SK-N-SH (cell line): ENCODE results near the gene CTTN. TPM values are rescaled to one million over a fixed set of nuclear protein-coding genes. Genes with fewer than 3 reads are reported as not detected.

ENCODE experiments used
- CTCF ChIA-PET: fragments of 300-600, 350-600 bp; formaldehyde crosslinking; extraction: SDS; loops from one replicate; lab custom pipeline; 2021; lab: Yijun Ruan, JAX
- POLR2A ChIA-PET: fragments of 350-600 bp; sonication (Branson Sonifier 250); formaldehyde crosslinking; extraction: SDS; loops from one replicate; lab custom pipeline; 2020; ENCODE audit warnings: antibody characterized with exemption, inconsistent platforms; lab: Yijun Ruan, JAX
- DNase-seq: peaks from one replicate; pipeline ENCODE4 v3.0.0; 2012
- H2AFZ ChIP-seq: fragments of 200-600 bp; sonication (generic); 2 replicates; pipeline ENCODE4 v1.8.1; 2016; ENCODE audit warnings: antibody characterized with exemption, mild to moderate bottlenecking, low read depth
- H3F3A ChIP-seq: fragments of 200-600 bp; sonication (generic); replicated peaks from 2 replicates; pipeline ENCODE3; 2016; ENCODE audit warnings: antibody characterized with exemption, mild to moderate bottlenecking; ENCODE audit not compliant: insufficient read depth
- H3K27ac ChIP-seq, 2 experiments: fragments of 200-500 bp in 1 of 2; fragments of 200-600 bp in 1 of 2; sonication (Bioruptor generic) in 1 of 2; sonication (generic), shearing (Covaris generic) in 1 of 2; 2 replicates each; pipeline versions ENCODE4 v1.5.1 to v1.6.1; 2014 to 2016; ENCODE audit warnings: low read depth in 2 of 2, inconsistent platforms in 1 of 2, low read length in 1 of 2, mild to moderate bottlenecking in 1 of 2, mixed read lengths in 1 of 2
- H3K27me3 ChIP-seq: fragments of 200-600 bp; sonication (generic), shearing (Covaris generic); 2 replicates; pipeline ENCODE4 v1.6.1; 2016; ENCODE audit warnings: mixed run types; ENCODE audit not compliant: insufficient read depth
- H3K36me3 ChIP-seq, 2 experiments: fragments of 200-500 bp in 1 of 2; fragments of 200-600 bp in 1 of 2; sonication (Bioruptor generic) in 1 of 2; sonication (generic) in 1 of 2; replicated peaks in 1 of 2; 2 replicates each; pipeline versions ENCODE3 to v1.5.1; 2014 to 2016; ENCODE audit warnings: low read length in 1 of 2, mild to moderate bottlenecking in 1 of 2; ENCODE audit not compliant: insufficient read depth in 2 of 2, control insufficient read depth in 1 of 2
- H3K4me1 ChIP-seq, 2 experiments: fragments of 200-500 bp in 1 of 2; fragments of 200-600 bp in 1 of 2; sonication (Bioruptor generic) in 1 of 2; sonication (generic), shearing (Covaris generic) in 1 of 2; 2 replicates each; pipeline versions ENCODE4 v1.5.1 to v1.6.1; 2014 to 2016; ENCODE audit warnings: low read depth in 1 of 2, low read length in 1 of 2, mixed run types in 1 of 2; ENCODE audit not compliant: insufficient read depth in 2 of 2, control insufficient read depth in 1 of 2
- H3K4me2 ChIP-seq: fragments of 200-600 bp; sonication (generic), shearing (Covaris generic); 2 replicates; pipeline ENCODE4 v1.6.1; 2017; ENCODE audit warnings: mixed run types
- H3K4me3 ChIP-seq, 2 experiments: fragments of 200-500 bp in 1 of 2; fragments of 200-600 bp in 1 of 2; sonication (Bioruptor generic) in 1 of 2; sonication (generic), shearing (Covaris generic) in 1 of 2; 2 replicates each; pipeline versions ENCODE4 v1.5.1 to v1.8.1; 2014 to 2016; ENCODE audit warnings: low read depth in 2 of 2, inconsistent platforms in 1 of 2, low read length in 1 of 2, mild to moderate bottlenecking in 1 of 2, mixed read lengths in 1 of 2, moderate library complexity in 1 of 2
- H3K79me2 ChIP-seq: fragments of 200-600 bp; sonication (generic); 2 replicates; pipeline ENCODE4 v1.8.1; 2017; ENCODE audit warnings: mild to moderate bottlenecking; ENCODE audit not compliant: insufficient read depth
- H3K9ac ChIP-seq: fragments of 200-600 bp; sonication (generic); 2 replicates; pipeline ENCODE4 v1.6.1; 2017; ENCODE audit warnings: mixed run types
- H3K9me2 ChIP-seq: fragments of 200-600 bp; sonication (generic); 2 replicates; pipeline ENCODE4 v1.6.1; 2017; ENCODE audit warnings: mixed run types
- H3K9me3 ChIP-seq: fragments of 200-600 bp; sonication (generic); 2 replicates; pipeline ENCODE4 v1.6.1; 2017; ENCODE audit warnings: mixed run types, mild to moderate bottlenecking, moderate library complexity
- H4K20me1 ChIP-seq: fragments of 200-600 bp; sonication (generic); 2 replicates; pipeline ENCODE4 v1.6.1; 2017; ENCODE audit warnings: mild to moderate bottlenecking, mixed run types; ENCODE audit not compliant: insufficient read depth
- ELF1 ChIP-seq: IDR thresholded peaks from 2 replicates; pipeline ENCODE4 v1.4.0; 2012
- FOSL2 ChIP-seq: IDR thresholded peaks from 2 replicates; pipeline ENCODE4 v1.4.0; 2012; ENCODE audit warnings: low read depth, mild to moderate bottlenecking, moderate library complexity, borderline replicate concordance
- GABPA ChIP-seq: IDR thresholded peaks from 2 replicates; pipeline ENCODE4 v1.4.0; 2012; ENCODE audit warnings: low read depth, mild to moderate bottlenecking
- MEF2A ChIP-seq: IDR thresholded peaks from 2 replicates; pipeline ENCODE4 v1.4.0; 2012; ENCODE audit warnings: low read depth, borderline replicate concordance
- NFIC ChIP-seq: IDR thresholded peaks from 2 replicates; pipeline ENCODE4 v1.4.0; 2012; ENCODE audit warnings: borderline replicate concordance
- RAD21 ChIP-seq: IDR thresholded peaks from 2 replicates; pipeline ENCODE4 v1.6.1; 2012; ENCODE audit warnings: mild to moderate bottlenecking, low read length
- RCOR1 ChIP-seq: fragments of 150-350 bp; IDR thresholded peaks from 2 replicates; pipeline ENCODE4 v1.6.1; 2017; ENCODE audit warnings: antibody characterized with exemption, low read length
- SIN3A ChIP-seq: IDR thresholded peaks from 2 replicates; pipeline ENCODE4 v1.6.1; 2012; ENCODE audit warnings: low read depth, mild to moderate bottlenecking, low read length, moderate library complexity, borderline replicate concordance
- TCF12 ChIP-seq: IDR thresholded peaks from 2 replicates; pipeline ENCODE4 v1.4.0; 2012
- WGBS: methylation state at CpG from one replicate; pipeline ENCODE4 v1.1.6; 2017; ENCODE audit warnings: low lambda C conversion rate; 5-methylcytosine and 5-hydroxymethylcytosine counted together
- polyA plus RNA-seq, 3 experiments: library from polyadenylated mRNA; depleted of rRNA; stranded (reverse); fragments of >200 nt; gene quantifications; 2 replicates each; pipeline ENCODE4 v1.2.3, GENCODE V29; 2012
- TF ChIP-seq, protein P1 (sequence below): IDR thresholded peaks from 2 replicates; pipeline ENCODE4 v1.4.0; 2012; ENCODE audit warnings: low read depth
- TF ChIP-seq, protein P2 (sequence below): IDR thresholded peaks from 2 replicates; pipeline ENCODE4 v1.4.0; 2012; ENCODE audit warnings: low read depth, borderline replicate concordance
- TF ChIP-seq, protein P3 (sequence below): IDR thresholded peaks from 2 replicates; pipeline ENCODE4; 2012
- TF ChIP-seq, protein P4 (sequence below): IDR thresholded peaks from 2 replicates; pipeline ENCODE4 v1.4.0; 2012; ENCODE audit warnings: low read depth, borderline replicate concordance

The CTTN gene
- polyA plus RNA-seq, 1 of the 3 experiments (the other 2 are of a cell fraction) = 243 TPM

DNA sequence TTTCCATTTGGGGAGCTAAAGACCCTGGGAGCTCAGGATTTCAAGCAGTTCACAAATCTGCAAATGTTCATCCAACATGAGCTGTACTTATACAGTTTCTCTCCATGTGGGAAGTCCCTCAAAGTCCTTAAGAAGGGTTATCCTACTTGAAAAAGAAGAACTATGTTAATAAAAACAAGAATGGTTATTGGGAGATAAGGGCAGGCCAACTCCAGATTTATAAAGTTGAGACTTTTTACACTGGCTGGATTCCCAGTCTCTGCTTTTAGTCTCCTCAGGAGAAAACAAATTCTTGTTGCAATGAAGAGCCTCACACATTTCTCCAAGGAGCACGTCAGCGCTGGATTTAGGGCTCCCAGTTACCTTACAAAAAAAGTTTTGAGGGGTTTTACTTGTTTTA is 34.2 kb upstream of the CTTN start:
- no peaks in the 10 kb centered on the region for H3K27me3 ChIP-seq
- ChIA-PET CTCF (no interaction called here), POLR2A (no interaction called here)
- WGBS = 97% methylated on average over 2 of the region's 2 CpGs
- no peaks in the 10 kb centered on the region for H3F3A ChIP-seq
- no peaks in the 10 kb centered on the region for H3K79me2 ChIP-seq
- no peak overlapping the region for H3K9ac ChIP-seq
- TF ChIP-seq, protein P1, sequence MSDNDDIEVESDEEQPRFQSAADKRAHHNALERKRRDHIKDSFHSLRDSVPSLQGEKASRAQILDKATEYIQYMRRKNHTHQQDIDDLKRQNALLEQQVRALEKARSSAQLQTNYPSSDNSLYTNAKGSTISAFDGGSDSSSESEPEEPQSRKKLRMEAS = no peak
- TF ChIP-seq MEF2A (no peak), GABPA (no peak), RCOR1 (no peak), ELF1 (no peak), RAD21 (no peak), SIN3A (no peak), TCF12 (no peak)
- TF ChIP-seq, protein P2, sequence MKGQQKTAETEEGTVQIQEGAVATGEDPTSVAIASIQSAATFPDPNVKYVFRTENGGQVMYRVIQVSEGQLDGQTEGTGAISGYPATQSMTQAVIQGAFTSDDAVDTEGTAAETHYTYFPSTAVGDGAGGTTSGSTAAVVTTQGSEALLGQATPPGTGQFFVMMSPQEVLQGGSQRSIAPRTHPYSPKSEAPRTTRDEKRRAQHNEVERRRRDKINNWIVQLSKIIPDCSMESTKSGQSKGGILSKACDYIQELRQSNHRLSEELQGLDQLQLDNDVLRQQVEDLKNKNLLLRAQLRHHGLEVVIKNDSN = no peak
- TF ChIP-seq, protein P3, sequence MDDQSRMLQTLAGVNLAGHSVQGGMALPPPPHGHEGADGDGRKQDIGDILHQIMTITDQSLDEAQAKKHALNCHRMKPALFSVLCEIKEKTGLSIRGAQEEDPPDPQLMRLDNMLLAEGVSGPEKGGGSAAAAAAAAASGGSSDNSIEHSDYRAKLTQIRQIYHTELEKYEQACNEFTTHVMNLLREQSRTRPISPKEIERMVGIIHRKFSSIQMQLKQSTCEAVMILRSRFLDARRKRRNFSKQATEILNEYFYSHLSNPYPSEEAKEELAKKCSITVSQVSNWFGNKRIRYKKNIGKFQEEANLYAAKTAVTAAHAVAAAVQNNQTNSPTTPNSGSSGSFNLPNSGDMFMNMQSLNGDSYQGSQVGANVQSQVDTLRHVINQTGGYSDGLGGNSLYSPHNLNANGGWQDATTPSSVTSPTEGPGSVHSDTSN = no peak
- TF ChIP-seq, protein P4, sequence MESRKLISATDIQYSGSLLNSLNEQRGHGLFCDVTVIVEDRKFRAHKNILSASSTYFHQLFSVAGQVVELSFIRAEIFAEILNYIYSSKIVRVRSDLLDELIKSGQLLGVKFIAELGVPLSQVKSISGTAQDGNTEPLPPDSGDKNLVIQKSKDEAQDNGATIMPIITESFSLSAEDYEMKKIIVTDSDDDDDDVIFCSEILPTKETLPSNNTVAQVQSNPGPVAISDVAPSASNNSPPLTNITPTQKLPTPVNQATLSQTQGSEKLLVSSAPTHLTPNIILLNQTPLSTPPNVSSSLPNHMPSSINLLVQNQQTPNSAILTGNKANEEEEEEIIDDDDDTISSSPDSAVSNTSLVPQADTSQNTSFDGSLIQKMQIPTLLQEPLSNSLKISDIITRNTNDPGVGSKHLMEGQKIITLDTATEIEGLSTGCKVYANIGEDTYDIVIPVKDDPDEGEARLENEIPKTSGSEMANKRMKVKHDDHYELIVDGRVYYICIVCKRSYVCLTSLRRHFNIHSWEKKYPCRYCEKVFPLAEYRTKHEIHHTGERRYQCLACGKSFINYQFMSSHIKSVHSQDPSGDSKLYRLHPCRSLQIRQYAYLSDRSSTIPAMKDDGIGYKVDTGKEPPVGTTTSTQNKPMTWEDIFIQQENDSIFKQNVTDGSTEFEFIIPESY = no peak
- H3K9me3 ChIP-seq = no peaks in the 10 kb centered on the region
- no peaks in the 10 kb centered on the region for H3K4me1 ChIP-seq
- H4K20me1 ChIP-seq = no peaks in the 10 kb centered on the region
- no peaks in the 10 kb centered on the region for H3K9me2 ChIP-seq
- DNase-seq = no peak
- no peak overlapping the region for H3K4me3 ChIP-seq
- H3K4me2 ChIP-seq = no peak overlapping the region
- H3K27ac ChIP-seq = no peak overlapping the region
- peaks cover 54 to 63% of the 10 kb centered on the region in 2 experiments for H3K36me3 ChIP-seq
- no peak overlapping the region for H2AFZ ChIP-seq

DNA sequence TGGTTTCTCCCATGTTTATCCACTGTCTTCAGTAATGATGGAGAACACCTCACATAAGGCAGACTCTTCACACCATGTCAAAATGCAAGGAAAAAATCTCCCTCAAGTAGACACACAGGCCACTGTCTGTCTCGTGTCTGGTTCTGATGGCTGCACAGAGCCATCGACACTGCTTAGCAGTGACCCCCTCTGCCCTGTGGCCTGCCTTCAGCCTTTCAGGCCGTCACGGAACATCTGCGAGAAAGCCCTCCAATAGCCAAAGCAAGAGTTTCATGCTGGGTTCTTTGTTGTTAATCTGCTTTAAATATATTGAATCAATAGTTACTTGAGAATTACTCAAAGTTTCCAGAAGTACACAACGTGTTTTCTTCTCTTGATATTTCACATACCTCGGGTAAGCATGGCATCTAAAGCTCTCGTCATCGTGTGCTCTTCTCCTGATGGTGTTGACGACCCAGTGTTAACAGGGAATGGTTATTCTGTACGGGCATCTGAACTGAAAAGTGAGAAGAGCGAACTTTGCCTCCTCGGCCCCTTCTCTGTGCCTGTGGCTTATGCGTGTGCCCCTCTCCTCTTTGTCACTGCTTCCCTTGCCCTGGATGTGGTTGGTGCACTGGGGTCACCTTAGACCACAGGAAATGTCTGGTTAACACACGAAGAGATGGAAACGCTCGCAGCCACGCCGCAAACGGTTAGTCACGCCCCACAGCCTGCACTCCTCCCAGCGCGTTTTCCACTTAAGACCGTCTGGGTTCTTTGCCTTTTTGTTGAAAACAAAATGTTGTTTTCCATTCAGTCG is 33.4 kb upstream of the CTTN start:
- 93% methylated on average over 23 of the region's 25 CpGs for WGBS
- Histone ChIP-seq H3K4me3 (no peak overlapping the region), H3K27me3 (no peaks in the 10 kb centered on the region), H4K20me1 (no peaks in the 10 kb centered on the region), H3F3A (no peaks in the 10 kb centered on the region), H3K36me3 (peaks cover 46 to 65% of the 10 kb centered on the region in 2 experiments), H3K9me2 (no peaks in the 10 kb centered on the region), H2AFZ (no peak overlapping the region), H3K4me1 (no peaks in the 10 kb centered on the region), H3K4me2 (no peak overlapping the region), H3K9ac (no peak overlapping the region), H3K79me2 (peaks cover 3% of the 10 kb centered on the region; the same call in 1 of the 2 replicates), H3K27ac (no peak overlapping the region), H3K9me3 (no peaks in the 10 kb centered on the region)
- DNase-seq = no peak
- TF ChIP-seq GABPA (no peak), NFIC (no peak), FOSL2 (no peak), SIN3A (no peak)
- ChIA-PET CTCF (no interaction called here), POLR2A (no interaction called here)
